ENCODE data around the gene COL5A1. TPM values are rescaled to one million over a fixed set of nuclear protein-coding genes. Genes with fewer than 3 reads are reported as not detected.

COL5A1 gene
- total RNA-seq, 4 donors from 2014 or later, result 1.6 to 2.8 (median 2.3) TPM

GRCh38 chr9:134693641-134694367 is 52.2 kb downstream of the COL5A1 start:
- Histone ChIP-seq H3K4me3 (no peak overlapping the region), H3K36me3 (no peaks in the 10 kb centered on the region), H3K9me3 (no peaks in the 10 kb centered on the region), H3K4me1 (no peaks in the 10 kb centered on the region), H3K27ac (no peak overlapping the region), H3K27me3 (peaks cover 0 to 7% (median 0%) of the 10 kb centered on the region in 3 donors)
- TF ChIP-seq, protein P1, sequence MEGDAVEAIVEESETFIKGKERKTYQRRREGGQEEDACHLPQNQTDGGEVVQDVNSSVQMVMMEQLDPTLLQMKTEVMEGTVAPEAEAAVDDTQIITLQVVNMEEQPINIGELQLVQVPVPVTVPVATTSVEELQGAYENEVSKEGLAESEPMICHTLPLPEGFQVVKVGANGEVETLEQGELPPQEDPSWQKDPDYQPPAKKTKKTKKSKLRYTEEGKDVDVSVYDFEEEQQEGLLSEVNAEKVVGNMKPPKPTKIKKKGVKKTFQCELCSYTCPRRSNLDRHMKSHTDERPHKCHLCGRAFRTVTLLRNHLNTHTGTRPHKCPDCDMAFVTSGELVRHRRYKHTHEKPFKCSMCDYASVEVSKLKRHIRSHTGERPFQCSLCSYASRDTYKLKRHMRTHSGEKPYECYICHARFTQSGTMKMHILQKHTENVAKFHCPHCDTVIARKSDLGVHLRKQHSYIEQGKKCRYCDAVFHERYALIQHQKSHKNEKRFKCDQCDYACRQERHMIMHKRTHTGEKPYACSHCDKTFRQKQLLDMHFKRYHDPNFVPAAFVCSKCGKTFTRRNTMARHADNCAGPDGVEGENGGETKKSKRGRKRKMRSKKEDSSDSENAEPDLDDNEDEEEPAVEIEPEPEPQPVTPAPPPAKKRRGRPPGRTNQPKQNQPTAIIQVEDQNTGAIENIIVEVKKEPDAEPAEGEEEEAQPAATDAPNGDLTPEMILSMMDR (IDR thresholded peaks at IDR 0.05 in 4 of 5, conservative IDR thresholded peaks at IDR 0.05 in 1 of 5), result no peak
- TF ChIP-seq POLR2A (IDR thresholded peaks at IDR 0.05), result no peak
- in situ Hi-C loops (cut with MboI; ENCODE audit: low sequenced_read_pairs in 4 of 4), result loop anchor here in 1 of 4 donors (10.0 kb wide), 1 partner anchor 51 kb away; no protein-coding TSS in a partner anchor
- ATAC-seq, result no peak
- intact Hi-C loops (cut with DNase I; ENCODE audit: low total_unique reads), result no loop called here
- DNase-seq, result no peak

DNA sequence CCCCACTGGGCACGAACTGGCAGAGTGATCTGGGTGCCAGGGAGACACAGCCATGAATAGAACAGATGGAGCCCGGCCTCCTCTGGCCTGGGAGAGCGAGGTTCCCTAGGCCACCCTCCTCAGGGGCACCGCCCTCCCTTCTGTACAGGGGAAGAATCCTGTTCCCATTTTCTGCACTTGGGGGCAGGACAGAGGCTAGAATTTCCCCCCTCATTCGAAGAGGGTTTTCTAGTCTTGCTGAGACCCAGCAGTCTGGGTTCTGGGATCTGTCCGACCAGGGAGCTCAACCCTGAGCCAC is 52.7 kb downstream of the COL5A1 start:
- Histone ChIP-seq H3K36me3 (no peaks in the 10 kb centered on the region), H3K9me3 (no peaks in the 10 kb centered on the region), H3K4me3 (no peak overlapping the region), H3K27me3 (peaks cover 0 to 7% (median 0%) of the 10 kb centered on the region in 3 donors), H3K27ac (no peak overlapping the region), H3K4me1 (no peaks in the 10 kb centered on the region)
- intact Hi-C loops (cut with DNase I; ENCODE audit: low total_unique reads), result no loop called here
- in situ Hi-C loops (cut with MboI; ENCODE audit: low sequenced_read_pairs in 4 of 4), result loop anchor here in 1 of 4 donors (10.0 kb wide), 1 partner anchor 50 kb away; no protein-coding TSS in a partner anchor
- DNase-seq (no peak), ATAC-seq (no peak)
- no peak for TF ChIP-seq POLR2A (IDR thresholded peaks at IDR 0.05)
- TF ChIP-seq, protein P1 (IDR thresholded peaks at IDR 0.05 in 4 of 5, conservative IDR thresholded peaks at IDR 0.05 in 1 of 5), result no peak

DNA sequence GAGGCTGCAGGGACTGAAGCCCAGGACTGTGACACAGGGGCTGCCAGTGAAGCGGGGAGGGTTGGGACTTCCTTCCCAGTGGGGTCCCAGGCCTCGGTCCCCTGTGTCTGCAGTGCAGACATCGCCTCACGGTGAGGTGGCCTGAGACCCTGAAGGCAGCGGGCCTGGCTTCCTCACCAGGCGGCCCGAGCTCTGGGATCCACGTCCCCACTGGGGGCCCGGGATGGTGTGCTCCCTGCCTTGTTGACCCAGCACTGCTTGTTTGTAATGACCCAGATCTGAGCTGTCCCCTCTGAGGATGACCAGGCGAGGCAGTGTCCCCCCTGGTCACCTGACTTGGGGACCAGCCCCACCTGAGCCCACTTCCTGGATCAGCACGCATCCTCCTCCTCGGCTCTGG is 53.1 kb downstream of the COL5A1 start:
- H3K9me3 ChIP-seq, result no peaks in the 10 kb centered on the region
- DNase-seq (no peak), ATAC-seq (no peak)
- TF ChIP-seq POLR2A (IDR thresholded peaks at IDR 0.05), result no peak
- TF ChIP-seq, protein P1 (IDR thresholded peaks at IDR 0.05 in 4 of 5, conservative IDR thresholded peaks at IDR 0.05 in 1 of 5), result no peak
- no peaks in the 10 kb centered on the region for H3K4me1 ChIP-seq
- in situ Hi-C loops (cut with MboI; ENCODE audit: low sequenced_read_pairs in 4 of 4) (loop anchor here in 2 of 4 donors (5.0 to 10.0 kb wide), 2 partner anchors 43 to 50 kb away; no protein-coding TSS in a partner anchor), intact Hi-C loops (cut with DNase I; ENCODE audit: low total_unique reads) (no loop called here)
- H3K27ac ChIP-seq, result no peak overlapping the region
- peaks cover 0 to 7% (median 0%) of the 10 kb centered on the region in 3 donors for H3K27me3 ChIP-seq
- H3K4me3 ChIP-seq, result no peak overlapping the region
- H3K36me3 ChIP-seq, result no peaks in the 10 kb centered on the region

GRCh38 chr9:134695144-134695543 is 53.5 kb downstream of the COL5A1 start:
- H3K9me3 ChIP-seq, result no peaks in the 10 kb centered on the region
- no peak overlapping the region for H3K27ac ChIP-seq
- in situ Hi-C loops (cut with MboI; ENCODE audit: low sequenced_read_pairs in 4 of 4), result loop anchor here in 2 of 4 donors (5.0 to 10.0 kb wide), 2 partner anchors 42 to 50 kb away; no protein-coding TSS in a partner anchor
- H3K36me3 ChIP-seq, result no peaks in the 10 kb centered on the region
- no peak for TF ChIP-seq POLR2A (IDR thresholded peaks at IDR 0.05)
- TF ChIP-seq, protein P1 (IDR thresholded peaks at IDR 0.05 in 4 of 5, conservative IDR thresholded peaks at IDR 0.05 in 1 of 5), result no peak
- ATAC-seq (no peak), DNase-seq (no peak)
- no peak overlapping the region for H3K4me3 ChIP-seq
- intact Hi-C loops (cut with DNase I; ENCODE audit: low total_unique reads), result no loop called here
- peaks cover 0 to 7% (median 0%) of the 10 kb centered on the region in 3 donors for H3K27me3 ChIP-seq
- H3K4me1 ChIP-seq, result no peaks in the 10 kb centered on the region
